Stimulated activated CD8-positive, alpha-beta memory T cell treated with anti-CD3 and anti-CD28 coated beads, Interleukin-7, amount 100 ng/mL, for 1 hour (primary cell): ENCODE measurements around the gene ARHGAP26.

ENCODE experiments used
- DNase-seq, 2 donors: peaks; one replicate each; pipeline ENCODE4 v3.0.0-alpha.2; 2020; ENCODE audit warnings: low read depth in 2 of 2

The ARHGAP26 gene

GRCh38 chr5:143161885-143162540, 391.8 kb downstream of the ARHGAP26 start:
- DNase-seq = no peak

GRCh38 chr5:143162810-143163209, 392.6 kb downstream of the ARHGAP26 start:
- no peak for DNase-seq

GRCh38 chr5:143164557-143164956, 394.4 kb downstream of the ARHGAP26 start:
- DNase-seq = no peak

DNA sequence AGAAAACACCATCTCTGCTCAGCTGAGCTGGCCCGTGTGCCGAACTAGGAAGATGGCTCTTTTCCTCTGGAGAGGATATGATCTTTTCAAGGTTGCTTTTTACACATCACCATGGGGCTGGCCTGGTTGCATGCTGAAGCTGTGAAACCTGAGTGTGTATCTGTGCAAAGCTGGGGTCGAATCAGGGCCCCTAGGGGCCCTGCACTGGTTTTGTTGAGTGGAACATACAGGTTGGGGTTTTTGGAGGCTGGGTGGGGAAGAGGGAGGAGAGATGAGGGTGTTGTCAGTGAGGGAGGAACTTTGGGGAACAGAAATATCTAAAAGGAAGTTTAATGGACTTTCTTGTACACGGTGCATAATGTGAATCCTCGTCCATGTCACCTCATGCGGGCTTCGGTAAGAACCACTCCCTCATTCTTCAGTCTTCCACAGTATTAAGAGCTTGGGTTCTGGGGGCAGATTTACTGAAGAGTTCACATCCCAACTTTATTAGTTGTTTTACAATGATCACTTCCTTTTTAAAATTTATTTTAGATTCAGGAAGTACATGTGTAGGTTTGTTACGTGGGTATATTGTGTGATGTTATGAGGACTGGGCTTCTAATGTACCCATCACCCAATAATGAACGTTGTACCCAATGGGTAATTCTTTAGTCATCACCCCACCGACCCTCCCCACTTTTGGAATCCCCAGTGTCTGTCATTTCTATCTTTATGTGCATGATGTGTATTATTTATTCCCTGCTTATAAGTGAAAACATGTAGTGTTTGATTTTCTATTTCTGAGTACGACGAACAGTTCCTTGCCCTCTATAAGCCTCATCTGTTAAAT, 395.1 kb downstream of the ARHGAP26 start:
- no peak for DNase-seq

- no peak for DNase-seq
Observed at GRCh38 chr5:143166090-143166489, 395.9 kb downstream of the ARHGAP26 start.

- no peak for DNase-seq
Observed at GRCh38 chr5:143166661-143167420, 396.7 kb downstream of the ARHGAP26 start.

- no peak for DNase-seq
Observed at GRCh38 chr5:143168171-143168741, 398.1 kb downstream of the ARHGAP26 start.

GRCh38 chr5:143168921-143169810, 399.0 kb downstream of the ARHGAP26 start:
- DNase-seq = no peak

GRCh38 chr5:143170104-143170503, 399.9 kb downstream of the ARHGAP26 start:
- no peak for DNase-seq

- no peak for DNase-seq
Observed at GRCh38 chr5:143170977-143171376, 400.8 kb downstream of the ARHGAP26 start.

DNA sequence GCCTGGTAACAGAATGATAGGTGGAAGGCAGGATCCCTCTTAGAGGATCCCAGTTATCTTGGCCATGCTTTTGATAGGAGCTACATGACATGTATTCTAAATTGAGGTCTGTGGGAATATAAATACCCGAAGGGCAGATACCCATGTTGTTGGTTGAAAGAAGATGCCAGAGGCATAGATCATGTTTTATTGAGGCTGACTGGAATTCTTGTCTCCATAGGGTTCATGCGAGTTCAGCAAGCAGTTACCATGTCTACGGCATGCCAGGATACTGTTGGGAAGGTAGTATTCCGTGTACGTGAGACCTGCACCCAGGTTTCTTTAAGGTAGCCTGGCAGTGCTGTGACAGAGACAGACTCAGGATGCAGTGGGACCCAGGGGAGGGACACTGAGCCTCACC, 402.6 kb downstream of the ARHGAP26 start:
- DNase-seq = no peak

- DNase-seq = no peak
Observed at GRCh38 chr5:143173139-143173889, 403.1 kb downstream of the ARHGAP26 start.

DNA sequence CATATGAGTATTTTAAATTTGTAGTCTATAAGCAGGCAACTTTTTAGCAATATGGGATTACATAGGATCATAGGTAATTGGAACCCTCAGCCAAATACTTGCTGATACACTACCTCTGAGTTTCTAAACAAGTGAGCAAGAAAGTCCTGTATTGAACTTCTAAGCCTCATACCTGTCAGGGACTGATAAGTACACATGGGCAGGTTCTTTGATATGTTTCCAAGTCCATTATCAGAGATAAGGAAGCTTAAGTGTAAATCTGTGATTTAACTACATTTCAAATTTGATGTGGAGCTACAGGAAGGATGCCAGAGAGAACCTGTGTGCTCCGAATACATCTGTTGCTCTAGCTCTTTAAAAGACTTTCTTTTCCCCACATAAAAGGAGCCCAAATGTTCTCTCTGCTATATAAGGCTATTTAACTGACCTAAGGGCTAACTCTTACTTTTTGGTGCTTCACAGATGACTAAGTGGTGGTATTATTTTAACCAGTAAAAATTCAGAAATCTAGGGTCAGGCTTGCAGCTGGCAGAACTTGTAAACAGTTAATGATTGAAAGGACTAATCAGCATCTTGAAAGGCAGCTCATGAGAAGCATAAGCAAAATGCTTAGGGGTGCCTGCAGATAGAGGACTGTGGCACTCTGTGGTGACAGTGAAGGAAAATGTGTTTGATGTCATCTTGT, 404.7 kb downstream of the ARHGAP26 start:
- no peak for DNase-seq

- DNase-seq = no peak
Observed at GRCh38 chr5:143176048-143176447, 405.9 kb downstream of the ARHGAP26 start.

- DNase-seq = no peak
Observed at GRCh38 chr5:143177263-143177983, 407.2 kb downstream of the ARHGAP26 start.

GRCh38 chr5:143179126-143179740, 409.1 kb downstream of the ARHGAP26 start:
- no peak for DNase-seq

GRCh38 chr5:143180751-143181150, 410.6 kb downstream of the ARHGAP26 start:
- DNase-seq = no peak

DNA sequence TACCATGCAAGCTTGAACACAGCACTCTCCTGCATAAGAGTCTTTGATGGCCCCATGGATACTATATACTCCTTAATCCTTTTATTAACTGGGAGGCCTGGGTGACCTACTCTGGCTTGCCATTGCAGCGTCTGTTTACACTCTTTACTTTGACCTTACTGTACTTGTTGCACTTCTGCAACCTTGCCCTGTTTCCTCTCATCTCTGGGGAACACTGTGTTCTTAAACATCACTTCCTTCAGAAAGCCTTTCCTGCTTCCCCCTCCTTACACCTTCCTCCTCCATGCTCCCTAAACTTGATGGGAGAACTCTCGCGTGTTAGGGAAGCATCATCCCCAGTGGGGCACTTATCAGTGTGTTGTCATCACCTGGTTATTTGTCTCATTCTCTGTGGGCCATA, 411.0 kb downstream of the ARHGAP26 start:
- no peak for DNase-seq

DNA sequence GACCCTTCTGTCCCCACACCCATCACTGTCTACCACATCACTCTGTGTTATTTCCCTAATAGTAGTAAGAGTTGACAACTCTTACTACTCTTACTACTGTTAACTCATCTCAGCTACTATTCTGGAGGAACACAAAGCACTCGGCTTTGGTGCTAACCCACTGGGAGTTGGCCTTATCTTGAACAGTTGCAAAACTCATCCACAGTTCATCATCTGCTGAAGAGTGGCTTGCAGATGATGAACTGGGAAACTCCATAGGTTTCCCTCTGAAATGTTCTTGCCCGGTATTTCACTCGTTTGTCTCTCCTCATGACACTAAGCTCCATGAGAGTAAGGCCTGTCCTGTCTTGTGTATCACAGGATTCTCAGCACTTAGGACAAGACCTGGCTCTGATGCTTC, 411.9 kb downstream of the ARHGAP26 start:
- no peak for DNase-seq
